Uterus (tissue), 4 donors: ENCODE measurements around the gene DDX47. TPM values are rescaled to one million over a fixed set of nuclear protein-coding genes. Genes with fewer than 3 reads are reported as not detected.
"Not testable (repeated sequence)": the region's sequence is repeated elsewhere in the genome, so short reads cannot be mapped to it uniquely, and the experiment has no call there.

ENCODE experiments used
- DNase-seq, 2 donors: peaks; one replicate each; pipeline ENCODE4 v3.0.0-alpha.2; 2019 to 2020
- H3K27ac ChIP-seq, 2 donors: fragments of 200-600 bp; sonication (generic); 1 replicate in 1 of 2; 2 replicates in 1 of 2; pipeline ENCODE4 v1.5.1; 2016 to 2018
- H3K27me3 ChIP-seq, 2 donors: fragments of 200-600 bp; sonication (generic); one replicate each; pipeline ENCODE4 v1.5.1; 2018 to 2019; ENCODE audit warnings: control low read depth in 1 of 2
- H3K36me3 ChIP-seq, 2 donors: fragments of 200-600 bp; sonication (generic); one replicate each; pipeline ENCODE4 v1.5.1; 2019; ENCODE audit warnings: control low read depth in 1 of 2
- H3K4me1 ChIP-seq, 2 donors: fragments of 200-600 bp; sonication (generic); one replicate each; pipeline ENCODE4 v1.5.1; 2018 to 2019; ENCODE audit warnings: control low read depth in 1 of 2
- H3K4me3 ChIP-seq, 2 donors: fragments of 200-600 bp; sonication (generic); 1 replicate in 1 of 2; 2 replicates in 1 of 2; pipeline ENCODE4 v1.5.1; 2018 to 2019; ENCODE audit warnings: mild to moderate bottlenecking in 1 of 2
- H3K9me3 ChIP-seq, 2 donors: fragments of 200-600 bp; sonication (generic); one replicate each; pipeline ENCODE4 v1.5.1; 2019; ENCODE audit warnings: control low read depth in 1 of 2
- CTCF ChIP-seq, 4 experiments: fragments of 200-600 bp in 2 of 4; fragments of 450-650 bp in 2 of 4; sonication (generic) in 2 of 4; IDR thresholded peaks; one replicate each; pipeline ENCODE4 v1.5.1; 2016 to 2019; ENCODE audit warnings: antibody characterized with exemption in 4 of 4, mild to moderate bottlenecking in 2 of 4, moderate library complexity in 1 of 4
- POLR2A ChIP-seq, 2 donors: fragments of 450-650 bp; IDR thresholded peaks; one replicate each; pipeline ENCODE4 v1.6.1; 2016; ENCODE audit warnings: antibody characterized with exemption in 2 of 2, mild to moderate bottlenecking in 1 of 2, moderate library complexity in 1 of 2
- intact Hi-C: fragments of 100-400 bp; cut with DNase I; formaldehyde crosslinking; loops from one replicate; pipeline ENCODE4 v1.15.1; 2023; ENCODE audit warnings: low total_unique reads
- total RNA-seq, 4 donors: library from RNA; depleted of rRNA in 3 of 4; stranded (reverse); fragments of >200 nt in 3 of 4; gene quantifications; one replicate each; pipeline versions ENCODE4 v1.1.0 to v1.2.4, GENCODE V29; 2014 to 2023
- donor health status: DM: yes; HTN: yes; CAD: no.

DDX47 gene
- total RNA-seq, 4 donors from 2014 or later: 42.1 to 105 (median 57.2) TPM

GRCh38 chr12:12872139-12872933 lies 59.2 kb downstream of the DDX47 start:
- Histone ChIP-seq H3K27me3 (no peaks in the 10 kb centered on the region), H3K4me1 (no peaks in the 10 kb centered on the region), H3K27ac (no peak overlapping the region), H3K36me3 (no peaks in the 10 kb centered on the region), H3K4me3 (no peak overlapping the region), H3K9me3 (no peaks in the 10 kb centered on the region)
- intact Hi-C loops: no loop called here
- DNase-seq: no peak
- TF ChIP-seq POLR2A (IDR thresholded peaks at IDR 0.05): no peak
- no peak for TF ChIP-seq CTCF (IDR thresholded peaks at IDR 0.05)

- intact Hi-C loops: no loop called here
- H3K4me3 ChIP-seq: no peak overlapping the region
- H3K9me3 ChIP-seq: no peaks in the 10 kb centered on the region
- no peak overlapping the region for H3K27ac ChIP-seq
- H3K4me1 ChIP-seq: no peaks in the 10 kb centered on the region
- H3K27me3 ChIP-seq: no peaks in the 10 kb centered on the region
- H3K36me3 ChIP-seq: no peaks in the 10 kb centered on the region
- DNase-seq: no peak
- no peak for TF ChIP-seq POLR2A (IDR thresholded peaks at IDR 0.05)
- TF ChIP-seq CTCF (IDR thresholded peaks at IDR 0.05): no peak
Measured at GRCh38 chr12:12872934-12873275, 59.8 kb downstream of the DDX47 start.

- no peak for TF ChIP-seq POLR2A (IDR thresholded peaks at IDR 0.05)
- TF ChIP-seq CTCF (IDR thresholded peaks at IDR 0.05): no peak
- H3K4me1 ChIP-seq: no peaks in the 10 kb centered on the region
- no peaks in the 10 kb centered on the region for H3K36me3 ChIP-seq
- no peak for DNase-seq
- no peaks in the 10 kb centered on the region for H3K27me3 ChIP-seq
- no peak overlapping the region for H3K27ac ChIP-seq
- intact Hi-C loops: no loop called here
- H3K9me3 ChIP-seq: no peaks in the 10 kb centered on the region
- no peak overlapping the region for H3K4me3 ChIP-seq
Measured at GRCh38 chr12:12874029-12874428, 60.9 kb downstream of the DDX47 start.

GRCh38 chr12:12875301-12875700 lies 62.2 kb downstream of the DDX47 start:
- H3K4me3 ChIP-seq, H3K4me1 ChIP-seq, H3K27ac ChIP-seq, DNase-seq, H3K27me3 ChIP-seq, H3K9me3 ChIP-seq, H3K36me3 ChIP-seq, intact Hi-C loops: not testable (repeated sequence)

GRCh38 chr12:12877153-12877768 lies 64.1 kb downstream of the DDX47 start:
- no peaks in the 10 kb centered on the region for H3K4me1 ChIP-seq
- no peak overlapping the region for H3K27ac ChIP-seq
- H3K9me3 ChIP-seq: no peaks in the 10 kb centered on the region
- no peaks in the 10 kb centered on the region for H3K36me3 ChIP-seq
- no peaks in the 10 kb centered on the region for H3K27me3 ChIP-seq
- no peak overlapping the region for H3K4me3 ChIP-seq
- intact Hi-C loops: no loop called here
- TF ChIP-seq POLR2A (IDR thresholded peaks at IDR 0.05) (no peak), CTCF (IDR thresholded peaks at IDR 0.05) (no peak)
- no peak for DNase-seq
